Gastroesophageal sphincter (tissue), 3 donors: ENCODE data around the gene KRT35.

Experiments used
- CTCF ChIP-seq, 4 experiments: fragments of 200-600 bp in 2 of 4; fragments of 450-650 bp in 2 of 4; sonication (generic) in 1 of 4; IDR thresholded peaks; one replicate each; pipeline ENCODE4 v1.5.1; 2017 to 2019; ENCODE audit warnings: antibody characterized with exemption in 4 of 4, mild to moderate bottlenecking in 2 of 4, moderate library complexity in 2 of 4
- EP300 ChIP-seq: sonication (generic); formaldehyde crosslinking; IDR thresholded peaks from one replicate; pipeline ENCODE4 v1.6.1; 2017; ENCODE audit warnings: antibody characterized with exemption, mild to moderate bottlenecking
- POLR2A ChIP-seq, 2 donors: fragments of 450-650 bp; IDR thresholded peaks; one replicate each; pipeline ENCODE4 v1.6.1; 2017; ENCODE audit warnings: antibody characterized with exemption in 2 of 2, mild to moderate bottlenecking in 2 of 2, moderate library complexity in 1 of 2
- POLR2AphosphoS5 ChIP-seq: sonication (generic); formaldehyde crosslinking; IDR thresholded peaks from one replicate; pipeline ENCODE4 v1.6.1; 2017; ENCODE audit warnings: antibody characterized with exemption

- TF ChIP-seq CTCF (IDR thresholded peaks at IDR 0.05) (no peak), POLR2AphosphoS5 (no peak), EP300 (no peak), POLR2A (IDR thresholded peaks at IDR 0.05) (no peak)
Observed at GRCh38 chr17:41489531-41489930, 8.6 kb upstream of the KRT35 start, which contains the start of gene KRT36.
